Fibroblast of villous mesenchyme (primary cell): ENCODE results near the gene SUPT20H. TPM values are rescaled to one million over a fixed set of nuclear protein-coding genes. Genes with fewer than 3 reads are reported as not detected.
A peak's percentile ranks its signal among the peaks of the same experiment; 100 is the strongest.

ENCODE experiments used
- DNase-seq: peaks from one replicate; pipeline ENCODE4 v3.0.0-alpha.2; 2010; ENCODE audit warnings: low read depth
- H3K4me3 ChIP-seq: 2 replicates; pipeline ENCODE4 v1.5.1; 2011; ENCODE audit warnings: low read depth, mild to moderate bottlenecking, low read length
- CTCF ChIP-seq: IDR thresholded peaks from 2 replicates; pipeline ENCODE4 v1.5.1; 2012; ENCODE audit warnings: low read depth, mild to moderate bottlenecking, low read length; ENCODE audit not compliant: insufficient read depth
- total RNA-seq: library from RNA; depleted of rRNA; stranded (reverse); fragments of >200 nt; gene quantifications from 2 replicates; pipeline ENCODE4 v1.2.3, GENCODE V29; 2012

The SUPT20H gene
- total RNA-seq, 1 donor: 105 TPM

- H3K4me3 ChIP-seq: no peak overlapping the region
- no peak for TF ChIP-seq CTCF
- DNase-seq: no peak
These were observed 85.7 kb downstream of the SUPT20H start for GRCh38 chr13:36973621-36974295.

- DNase-seq: no peak
- no peak overlapping the region for H3K4me3 ChIP-seq
- no peak for TF ChIP-seq CTCF
These were observed 86.5 kb downstream of the SUPT20H start for GRCh38 chr13:36973009-36973408.

- no peak for TF ChIP-seq CTCF
- DNase-seq: no peak
- no peak overlapping the region for H3K4me3 ChIP-seq
These were observed 93.1 kb downstream of the SUPT20H start for GRCh38 chr13:36966404-36966803.

GRCh38 chr13:36965767-36966166 is 93.7 kb downstream of the SUPT20H start:
- DNase-seq: peak; percentile 44
- no peak for TF ChIP-seq CTCF
- H3K4me3 ChIP-seq: no peak overlapping the region

GRCh38 chr13:36959456-36960116 is 99.9 kb downstream of the SUPT20H start:
- no peak for TF ChIP-seq CTCF
- DNase-seq: no peak

More at GRCh38 chr13:36959456-36960116, 99.9 kb downstream of the SUPT20H start:
- no peak overlapping the region for H3K4me3 ChIP-seq

Other genes with a start within 250 kb of the SUPT20H start
- 2.6 TPM in 2 replicates for gene RFXAP, start 240.5 kb downstream of the SUPT20H start, total RNA-seq
- gene SMAD9, start 139.4 kb downstream of the SUPT20H start, total RNA-seq: 4.2 and 4.3 TPM in 2 replicates
- gene ALG5, start 60.3 kb downstream of the SUPT20H start, total RNA-seq: 36.4 and 47.9 TPM in 2 replicates
- 38.0 and 47.7 TPM in 2 replicates for gene EXOSC8, start 58.9 kb downstream of the SUPT20H start, total RNA-seq
- gene CSNK1A1L, start 46.0 kb upstream of the SUPT20H start, total RNA-seq: not detected in 2 replicates